Left hindlimb (tissue), 1 donor: ENCODE results near the gene SIRPB1.
"Not testable (repeated sequence)": the region's sequence is repeated elsewhere in the genome, so short reads cannot be mapped to it uniquely, and the experiment has no call there.

Source experiments
- DNase-seq: peaks from one replicate; pipeline ENCODE4 v3.0.0-alpha.2; 2018

The SIRPB1 gene

DNA sequence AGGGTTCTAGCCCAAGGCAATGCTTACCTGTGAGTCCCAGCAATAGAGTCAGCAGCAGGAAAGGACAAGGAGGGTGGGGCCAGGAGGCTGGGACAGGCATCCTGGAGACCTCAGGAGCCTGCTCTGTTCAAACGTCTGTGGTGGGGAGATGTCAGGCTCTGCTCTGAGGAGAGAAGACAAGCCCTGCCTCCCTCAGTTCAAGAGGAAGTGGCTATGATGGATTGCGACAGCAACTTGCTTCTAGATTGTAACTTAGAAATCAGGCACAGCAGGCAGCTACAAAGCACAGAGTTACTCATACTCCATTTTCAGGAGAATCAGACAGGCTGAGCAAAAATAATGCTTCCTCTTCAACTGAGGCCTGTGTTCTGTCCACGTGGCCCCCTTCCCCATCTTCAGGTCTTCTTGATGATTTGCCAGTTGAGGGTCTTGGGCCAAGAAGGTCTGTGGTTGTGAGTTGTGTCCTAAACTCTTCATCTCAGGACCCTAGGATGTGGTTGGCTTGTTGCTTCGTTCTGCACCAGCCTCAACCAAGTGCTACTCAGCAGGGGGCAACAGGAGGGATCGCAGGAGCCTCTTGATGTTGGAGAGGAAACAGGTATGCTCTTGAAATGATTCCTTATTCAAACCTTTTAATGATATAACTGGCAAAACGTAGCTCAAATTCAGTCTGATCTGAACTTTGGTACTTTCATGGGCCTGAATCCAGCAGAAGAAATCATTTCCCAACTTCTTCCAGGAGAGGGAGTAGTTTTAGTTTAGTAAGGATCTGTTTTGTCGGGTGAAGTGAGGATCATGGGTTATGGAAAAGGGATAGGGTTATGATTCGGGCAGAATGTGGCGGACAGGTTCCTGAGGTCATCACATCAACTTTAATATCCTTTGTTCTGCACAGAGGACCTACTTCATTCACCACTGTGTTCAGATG is 31.0 kb downstream of the SIRPB1 start:
- no peak for DNase-seq

DNA sequence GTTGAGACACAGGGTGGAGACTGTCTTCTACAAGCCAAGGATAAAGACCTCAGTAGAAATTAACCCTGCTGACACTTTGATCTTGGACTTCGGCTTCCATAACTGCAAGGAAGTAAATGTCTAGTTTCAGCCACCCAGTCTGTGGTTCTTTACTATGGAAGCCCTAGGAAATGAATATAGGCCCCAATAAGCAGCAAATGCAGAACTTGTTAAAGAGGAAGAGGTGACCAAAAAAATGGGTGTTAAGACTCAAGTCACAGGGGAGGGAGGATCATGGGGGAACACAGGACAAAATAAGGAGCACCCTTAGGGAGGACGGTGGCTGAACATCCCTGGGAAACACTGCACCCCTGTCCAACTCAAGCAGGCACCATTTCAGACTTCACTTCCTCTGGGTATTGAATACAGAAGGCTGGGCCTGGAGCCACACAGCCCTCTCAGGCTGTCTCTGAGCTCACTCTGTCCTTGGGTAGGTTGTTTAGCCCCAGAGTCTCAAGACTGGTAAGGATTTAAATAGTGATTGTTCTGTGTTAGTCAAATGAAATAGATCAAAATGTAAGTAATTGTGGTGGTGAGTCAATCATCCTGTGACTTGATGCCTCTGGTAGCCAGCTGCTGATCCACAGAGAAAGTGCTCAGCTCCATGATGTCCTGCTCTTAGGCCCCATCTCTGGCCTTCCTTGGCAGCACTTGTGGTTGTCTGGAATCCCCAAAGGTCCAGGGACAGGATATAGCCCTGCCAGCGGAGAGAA is 31.9 kb downstream of the SIRPB1 start:
- no peak for DNase-seq

DNA sequence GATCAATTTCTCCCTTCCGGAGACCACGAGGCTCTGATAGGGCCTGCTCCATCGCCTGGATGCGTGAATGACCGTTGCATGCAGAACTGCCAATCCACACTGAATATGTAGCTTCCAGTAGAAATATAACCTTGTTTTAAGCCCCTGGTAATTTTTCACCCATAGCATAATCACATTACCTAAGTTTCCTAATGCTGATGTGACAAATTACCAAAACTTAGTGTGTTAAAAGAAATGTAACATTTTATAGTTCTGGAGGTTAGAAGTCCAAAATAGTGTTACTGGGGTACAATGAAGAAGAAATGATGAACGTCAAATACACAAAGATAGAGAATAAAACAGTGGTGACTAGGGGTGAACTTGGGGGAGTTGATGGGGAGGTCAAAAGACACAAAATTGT is 40.3 kb downstream of the SIRPB1 start:
- DNase-seq: no peak

DNA sequence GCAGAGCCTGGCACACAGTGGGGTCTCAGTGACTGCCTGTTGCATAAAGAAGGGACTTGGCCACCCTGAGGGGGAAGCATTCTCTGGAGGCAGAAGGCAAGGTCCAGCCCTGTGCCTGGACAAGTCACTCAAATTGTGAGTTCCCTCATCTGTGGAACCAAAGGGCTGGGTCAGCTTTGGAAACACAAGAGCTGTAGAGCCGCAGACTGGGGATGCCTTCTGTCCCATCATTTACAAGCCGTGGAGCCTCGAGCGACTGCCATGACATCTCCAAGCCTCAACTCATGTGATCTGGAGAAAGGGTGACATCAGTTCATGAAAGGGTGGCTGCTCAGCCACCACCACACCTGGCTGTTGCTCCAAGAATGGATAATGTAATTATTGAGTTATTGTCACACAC is 41.9 kb downstream of the SIRPB1 start:
- DNase-seq: no peak

DNA sequence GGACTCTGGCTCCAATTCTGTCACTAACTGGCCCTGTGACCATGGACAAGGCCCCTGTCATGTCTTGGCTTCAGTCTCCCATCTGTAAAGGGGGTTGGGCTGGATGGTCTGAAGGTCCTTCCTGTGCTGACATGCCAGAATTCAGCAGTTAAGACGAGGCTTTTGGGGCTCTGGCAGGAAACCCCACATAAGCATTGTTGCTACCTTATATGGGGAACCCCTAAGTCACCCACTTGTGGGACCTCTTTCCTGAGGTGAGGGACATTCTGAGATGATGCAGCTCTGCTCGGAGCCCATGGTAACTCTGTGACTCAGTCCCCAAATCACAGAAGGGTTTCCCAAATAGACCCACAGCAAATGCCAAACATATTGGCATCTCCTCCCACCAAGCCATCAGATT is 42.5 kb downstream of the SIRPB1 start:
- DNase-seq: not testable (repeated sequence)

DNA sequence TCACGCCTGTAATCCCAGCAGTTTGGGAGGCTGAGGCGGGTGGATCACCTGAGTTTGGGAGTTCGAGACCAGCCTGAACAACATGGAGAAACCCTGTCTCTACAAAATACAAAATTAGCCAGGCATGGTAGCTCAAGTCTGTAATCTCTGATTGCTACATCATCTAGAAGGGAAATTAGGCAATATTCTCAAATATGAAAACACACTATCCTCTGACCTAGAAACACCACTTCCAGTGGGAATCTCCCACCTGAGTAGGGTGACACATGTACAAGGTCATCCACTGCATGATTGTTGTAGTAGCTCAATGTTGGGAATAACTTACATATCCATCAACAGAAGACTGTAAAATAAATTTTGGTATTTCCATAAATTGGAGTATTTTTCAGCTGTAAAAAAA is 43.2 kb downstream of the SIRPB1 start:
- DNase-seq: no peak

DNA sequence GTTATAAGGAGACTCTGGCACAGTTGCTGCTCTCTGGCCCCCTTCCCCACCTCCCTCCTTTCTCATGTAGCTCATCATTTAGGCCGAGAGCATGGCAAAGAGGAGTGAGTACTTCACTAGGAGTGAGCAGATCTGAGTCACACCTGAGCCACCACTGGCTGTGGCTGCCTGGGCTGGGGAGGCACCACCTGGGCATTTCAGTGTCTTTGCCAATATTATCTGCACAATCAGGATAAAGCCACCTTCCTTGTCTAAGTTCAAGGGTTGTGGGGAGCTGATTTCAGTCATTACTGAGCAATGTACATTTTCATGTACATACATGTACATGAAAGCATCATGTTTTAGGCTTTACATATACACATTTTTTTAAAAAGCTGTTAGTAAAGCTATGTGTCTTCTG is 43.8 kb downstream of the SIRPB1 start:
- DNase-seq: not testable (repeated sequence)

DNA sequence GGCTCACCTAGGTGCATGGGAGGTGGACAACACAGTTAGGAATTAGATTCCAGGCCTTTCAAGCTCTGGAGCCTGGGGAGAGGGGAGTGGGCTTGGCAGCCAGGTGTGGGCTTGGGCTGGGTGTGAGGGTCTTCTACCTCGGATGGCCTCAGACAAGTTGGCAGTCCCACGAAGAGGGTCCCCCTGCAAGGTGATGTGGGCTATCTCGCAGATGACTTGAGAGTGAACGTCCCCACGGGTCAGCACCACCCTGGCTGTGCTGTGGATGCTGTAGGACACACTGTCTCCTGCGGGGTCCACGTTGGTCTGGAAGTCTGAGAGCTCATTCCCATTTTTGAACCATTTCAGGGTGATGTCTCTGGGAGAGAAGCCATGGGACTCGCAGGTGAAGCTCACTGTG is 48.2 kb downstream of the SIRPB1 start:
- not testable (repeated sequence) for DNase-seq
